ENCODE measurements around the gene TBATA. TPM values are rescaled to one million over a fixed set of nuclear protein-coding genes. Genes with fewer than 3 reads are reported as not detected.

The TBATA gene
- total RNA-seq, 3 donors from 2014 or later: not detected

- TF ChIP-seq POLR2A (IDR thresholded peaks at IDR 0.05) (no peak), CTCF (IDR thresholded peaks at IDR 0.05) (no peak), POLR2AphosphoS5 (IDR thresholded peaks at IDR 0.05) (no peak)
- H3K4me1 ChIP-seq: no peaks in the 10 kb centered on the region
- intact Hi-C loops (cut with DNase I; ENCODE audit: low total_unique reads): loop anchor here (10.0 kb wide), 1 partner anchor 198 kb away; no protein-coding TSS in a partner anchor
- no peak overlapping the region for H3K27ac ChIP-seq
- H3K36me3 ChIP-seq: no peaks in the 10 kb centered on the region
- no peak for DNase-seq (ENCODE audit: low spot score in 2 of 2)
- no peaks in the 10 kb centered on the region for H3K9me3 ChIP-seq
- no peaks in the 10 kb centered on the region for H3K27me3 ChIP-seq
- no peak overlapping the region for H3K4me3 ChIP-seq
Observed at GRCh38 chr10:70753026-70753663, 32.0 kb downstream of the TBATA start.

GRCh38 chr10:70752571-70752970 is 32.6 kb downstream of the TBATA start:
- TF ChIP-seq POLR2A (IDR thresholded peaks at IDR 0.05): no peak
- no peak for TF ChIP-seq CTCF (IDR thresholded peaks at IDR 0.05)
- no peak for TF ChIP-seq POLR2AphosphoS5 (IDR thresholded peaks at IDR 0.05)
- Histone ChIP-seq H3K27me3 (no peaks in the 10 kb centered on the region), H3K36me3 (no peaks in the 10 kb centered on the region), H3K4me1 (no peaks in the 10 kb centered on the region), H3K27ac (no peak overlapping the region), H3K9me3 (no peaks in the 10 kb centered on the region), H3K4me3 (no peak overlapping the region)
- no peak for DNase-seq (ENCODE audit: low spot score in 2 of 2)
- intact Hi-C loops (cut with DNase I; ENCODE audit: low total_unique reads): loop anchor here (10.0 kb wide), 1 partner anchor 198 kb away; no protein-coding TSS in a partner anchor

DNA sequence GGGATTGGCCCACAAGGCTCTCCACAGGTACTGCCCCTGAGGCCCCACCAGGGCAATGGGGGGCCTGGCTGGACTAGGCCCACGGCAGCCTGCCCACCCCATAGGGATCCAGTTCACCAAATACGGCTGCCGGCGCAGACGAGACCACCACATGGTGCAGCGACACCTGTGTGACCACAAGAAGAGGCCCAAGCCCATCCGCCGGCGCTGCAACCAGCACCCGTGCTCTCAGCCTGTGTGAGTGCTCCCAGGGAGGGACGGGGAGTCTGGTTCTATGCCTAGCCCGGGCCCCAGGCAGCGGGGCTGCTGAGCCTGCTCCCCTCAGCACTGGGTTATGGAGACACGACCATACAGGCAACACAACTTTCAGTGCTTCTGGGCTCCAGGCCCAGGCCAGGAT is 33.2 kb downstream of the TBATA start:
- Histone ChIP-seq H3K9me3 (no peaks in the 10 kb centered on the region), H3K4me3 (no peak overlapping the region), H3K27me3 (no peaks in the 10 kb centered on the region), H3K4me1 (no peaks in the 10 kb centered on the region), H3K27ac (no peak overlapping the region), H3K36me3 (no peaks in the 10 kb centered on the region)
- no peak for DNase-seq (ENCODE audit: low spot score in 2 of 2)
- intact Hi-C loops (cut with DNase I; ENCODE audit: low total_unique reads): loop anchor here (10.0 kb wide), 1 partner anchor 197 kb away; no protein-coding TSS in a partner anchor
- TF ChIP-seq CTCF (IDR thresholded peaks at IDR 0.05) (no peak), POLR2A (IDR thresholded peaks at IDR 0.05) (no peak), POLR2AphosphoS5 (IDR thresholded peaks at IDR 0.05) (no peak)

DNA sequence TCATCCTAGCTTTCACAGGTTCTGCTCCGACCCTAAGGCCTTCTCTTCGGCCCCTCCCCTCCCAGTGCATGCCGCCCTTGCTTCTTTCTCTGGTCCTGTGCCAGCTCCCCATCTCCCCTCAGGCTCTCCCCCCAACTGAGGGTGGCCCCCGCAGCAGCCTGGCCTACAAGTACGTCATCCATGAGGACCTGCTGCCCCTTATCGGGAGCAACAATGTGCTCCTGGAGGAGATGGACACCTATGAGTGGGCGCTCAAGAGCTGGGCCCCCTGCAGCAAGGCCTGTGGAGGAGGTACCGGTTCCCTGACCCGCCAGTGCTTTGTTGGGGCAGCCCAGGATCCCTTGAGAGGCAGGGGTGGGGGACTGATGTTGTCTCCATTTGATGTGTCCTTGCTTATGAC is 33.8 kb downstream of the TBATA start:
- no peak overlapping the region for H3K4me3 ChIP-seq
- intact Hi-C loops (cut with DNase I; ENCODE audit: low total_unique reads): loop anchor here (10.0 kb wide), 1 partner anchor 197 kb away; no protein-coding TSS in a partner anchor
- H3K9me3 ChIP-seq: no peaks in the 10 kb centered on the region
- H3K27ac ChIP-seq: no peak overlapping the region
- no peak for DNase-seq (ENCODE audit: low spot score in 2 of 2)
- no peaks in the 10 kb centered on the region for H3K36me3 ChIP-seq
- TF ChIP-seq POLR2AphosphoS5 (IDR thresholded peaks at IDR 0.05) (no peak), POLR2A (IDR thresholded peaks at IDR 0.05) (no peak), CTCF (IDR thresholded peaks at IDR 0.05) (no peak)
- no peaks in the 10 kb centered on the region for H3K4me1 ChIP-seq
- no peaks in the 10 kb centered on the region for H3K27me3 ChIP-seq

GRCh38 chr10:70750156-70750703 is 34.9 kb downstream of the TBATA start:
- no peak overlapping the region for H3K27ac ChIP-seq
- intact Hi-C loops (cut with DNase I; ENCODE audit: low total_unique reads): loop anchor here (10.0 kb wide), 1 partner anchor 195 kb away; no protein-coding TSS in a partner anchor
- H3K9me3 ChIP-seq: no peaks in the 10 kb centered on the region
- no peak for TF ChIP-seq POLR2AphosphoS5 (IDR thresholded peaks at IDR 0.05)
- TF ChIP-seq POLR2A (IDR thresholded peaks at IDR 0.05): no peak
- no peak for TF ChIP-seq CTCF (IDR thresholded peaks at IDR 0.05)
- H3K27me3 ChIP-seq: no peaks in the 10 kb centered on the region
- no peaks in the 10 kb centered on the region for H3K4me1 ChIP-seq
- DNase-seq (ENCODE audit: low spot score in 2 of 2): no peak
- no peak overlapping the region for H3K4me3 ChIP-seq
- no peaks in the 10 kb centered on the region for H3K36me3 ChIP-seq
